ENCODE measurements around the gene RCAN2.
A peak's percentile ranks its signal among the peaks of the same experiment; 100 is the strongest.

Gene RCAN2

DNA sequence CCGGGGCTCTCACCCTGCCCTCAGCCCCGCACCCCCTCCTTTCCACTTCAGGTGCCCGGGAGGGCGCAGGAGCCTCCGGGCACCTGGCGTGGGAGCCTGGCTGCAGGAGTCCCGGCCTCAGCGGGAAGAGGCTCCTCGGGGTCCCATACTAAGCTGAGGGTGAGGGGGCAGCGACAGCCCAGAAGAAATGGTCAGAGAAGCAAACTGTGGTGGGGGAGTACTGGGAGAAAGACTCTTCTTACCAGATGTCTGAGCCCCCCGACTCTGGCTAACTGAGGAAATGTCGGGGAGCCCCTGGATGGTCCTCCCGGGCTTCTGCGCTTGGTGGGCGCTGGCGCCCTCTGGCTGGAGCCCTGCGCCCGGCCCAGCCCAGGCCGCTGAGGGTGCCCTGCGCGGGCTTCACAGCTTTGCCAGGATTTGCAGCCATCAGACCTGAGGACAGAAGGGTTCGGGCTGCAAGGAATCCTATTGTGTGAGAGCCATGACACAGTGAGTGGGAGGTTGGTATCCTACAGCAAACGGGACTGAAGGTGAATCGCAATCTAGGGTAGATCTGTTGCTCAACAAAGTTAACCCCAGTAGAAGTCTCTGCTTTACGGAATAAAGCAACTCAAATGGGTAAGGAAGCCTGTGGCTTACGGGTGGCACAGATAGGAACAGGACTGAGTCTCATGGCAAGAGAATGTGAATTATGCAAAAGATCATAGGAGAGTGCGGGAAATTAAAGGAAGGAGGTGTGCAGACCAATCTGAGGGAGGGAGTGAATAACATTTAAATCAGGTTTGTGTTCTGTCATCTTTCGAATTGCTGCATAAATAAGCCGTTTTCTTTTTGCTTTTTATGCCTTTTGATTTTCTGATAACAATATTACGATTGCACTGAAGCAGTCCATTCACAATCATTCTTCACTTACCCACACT lies 639 bp upstream of the RCAN2 start:
- no peak overlapping the region; the same call in 1 of the 2 replicates for H3K27ac ChIP-seq
- TF ChIP-seq, protein P1, sequence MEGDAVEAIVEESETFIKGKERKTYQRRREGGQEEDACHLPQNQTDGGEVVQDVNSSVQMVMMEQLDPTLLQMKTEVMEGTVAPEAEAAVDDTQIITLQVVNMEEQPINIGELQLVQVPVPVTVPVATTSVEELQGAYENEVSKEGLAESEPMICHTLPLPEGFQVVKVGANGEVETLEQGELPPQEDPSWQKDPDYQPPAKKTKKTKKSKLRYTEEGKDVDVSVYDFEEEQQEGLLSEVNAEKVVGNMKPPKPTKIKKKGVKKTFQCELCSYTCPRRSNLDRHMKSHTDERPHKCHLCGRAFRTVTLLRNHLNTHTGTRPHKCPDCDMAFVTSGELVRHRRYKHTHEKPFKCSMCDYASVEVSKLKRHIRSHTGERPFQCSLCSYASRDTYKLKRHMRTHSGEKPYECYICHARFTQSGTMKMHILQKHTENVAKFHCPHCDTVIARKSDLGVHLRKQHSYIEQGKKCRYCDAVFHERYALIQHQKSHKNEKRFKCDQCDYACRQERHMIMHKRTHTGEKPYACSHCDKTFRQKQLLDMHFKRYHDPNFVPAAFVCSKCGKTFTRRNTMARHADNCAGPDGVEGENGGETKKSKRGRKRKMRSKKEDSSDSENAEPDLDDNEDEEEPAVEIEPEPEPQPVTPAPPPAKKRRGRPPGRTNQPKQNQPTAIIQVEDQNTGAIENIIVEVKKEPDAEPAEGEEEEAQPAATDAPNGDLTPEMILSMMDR (conservative IDR thresholded peaks at IDR 0.05) = peak; percentile 58
- no peak for TF ChIP-seq ZFX (IDR thresholded peaks at IDR 0.05)

DNA sequence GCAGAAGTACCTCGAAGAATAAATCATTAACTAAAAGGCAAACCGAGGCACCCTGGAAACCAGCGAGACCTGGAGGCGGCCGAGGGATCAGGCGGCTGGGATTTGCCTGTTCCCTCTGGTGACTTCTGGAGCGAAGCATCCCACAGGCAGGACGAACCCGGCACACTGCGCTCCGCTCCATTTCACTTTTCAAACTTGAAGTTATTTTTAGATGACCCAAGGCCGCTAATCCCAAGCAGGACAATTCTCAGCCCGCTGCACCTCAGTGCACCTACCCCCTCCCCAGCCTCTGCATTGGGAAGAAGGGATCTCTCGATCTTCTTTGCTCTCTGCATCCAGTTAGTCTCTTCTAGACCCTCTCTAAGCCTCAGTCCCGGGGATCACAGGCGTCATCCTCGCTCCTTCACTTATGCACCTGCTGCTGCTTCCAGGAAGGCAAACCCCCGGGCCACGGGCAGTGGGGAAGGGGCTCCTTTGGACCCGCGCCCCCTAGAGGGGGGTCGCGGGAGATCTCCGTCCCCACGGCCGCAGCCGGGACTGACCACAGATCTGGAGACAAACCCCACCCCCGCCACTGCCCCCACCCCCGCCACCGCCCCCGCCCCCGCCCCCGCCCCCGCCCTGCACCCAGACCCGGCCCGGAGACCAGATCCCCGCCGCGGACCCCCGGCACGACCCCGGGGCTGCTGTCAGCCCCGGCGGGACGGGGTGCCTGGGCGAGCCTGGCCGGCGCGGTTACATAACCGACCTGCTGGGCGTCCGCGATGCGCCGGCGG lies 636 bp downstream of the RCAN2 start:
- TF ChIP-seq, protein P1 (conservative IDR thresholded peaks at IDR 0.05) = peak; percentile 41
- TF ChIP-seq ZFX (IDR thresholded peaks at IDR 0.05) = no peak
- H3K27ac ChIP-seq = peak overlapping the region; percentile 0; the same call in 1 of the 2 replicates

DNA sequence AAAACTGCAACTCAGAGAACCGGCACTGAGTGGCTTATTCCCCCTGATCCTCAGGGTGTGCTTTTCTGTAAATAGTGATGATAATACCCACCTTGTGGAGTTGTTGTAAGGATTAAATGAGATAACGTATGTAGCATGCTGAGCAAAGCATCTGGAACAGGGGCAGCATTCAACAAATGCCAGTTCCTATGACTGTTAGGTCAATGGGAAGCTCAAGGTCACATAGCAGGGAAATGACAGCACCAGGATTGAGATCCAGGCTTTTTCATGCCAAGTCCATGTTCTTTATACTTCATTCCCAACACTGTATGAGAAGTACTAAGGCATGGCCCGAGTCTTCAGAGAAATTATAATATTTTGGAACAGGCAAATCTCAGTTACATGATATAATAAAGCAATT lies 5.1 kb downstream of the RCAN2 start:
- no peak overlapping the region for H3K27ac ChIP-seq
- TF ChIP-seq, protein P1 (conservative IDR thresholded peaks at IDR 0.05) = no peak
- no peak for TF ChIP-seq ZFX (IDR thresholded peaks at IDR 0.05)

DNA sequence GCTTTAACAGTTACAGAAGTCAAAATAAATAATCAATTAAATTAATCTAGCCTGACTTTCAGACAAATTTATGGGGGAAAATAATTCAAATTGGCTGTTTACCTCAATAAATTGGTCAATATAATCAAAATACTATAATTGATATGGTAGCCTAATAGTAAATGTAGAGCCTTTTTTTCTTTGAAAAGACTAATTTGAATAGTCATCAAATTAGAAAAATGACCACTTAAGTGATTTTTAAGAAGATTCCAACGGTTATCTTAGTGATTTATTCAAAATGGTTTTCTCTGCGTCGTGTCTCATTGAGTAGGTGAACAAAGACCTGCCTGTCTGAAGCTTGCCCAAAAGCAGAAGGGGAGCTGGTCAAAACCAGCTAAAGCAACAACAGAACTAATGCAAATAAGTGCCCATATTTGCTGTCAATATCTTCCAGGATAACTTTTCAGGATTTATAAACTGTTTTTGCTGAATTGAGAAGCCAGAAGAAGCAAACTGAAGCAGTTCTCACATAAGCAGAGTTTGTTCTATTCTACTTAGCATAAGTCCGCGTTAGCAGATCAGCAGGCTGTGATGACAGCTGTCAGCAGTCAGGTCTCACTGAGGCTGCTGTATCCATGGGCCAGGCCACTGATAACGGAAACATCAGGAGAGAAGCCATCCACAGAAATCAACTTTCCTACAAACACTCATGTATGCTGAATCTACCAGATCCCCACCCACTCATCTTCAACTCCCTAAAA lies 7.0 kb downstream of the RCAN2 start:
- H3K27ac ChIP-seq = no peak overlapping the region
- TF ChIP-seq, protein P1 (conservative IDR thresholded peaks at IDR 0.05) = no peak
- TF ChIP-seq ZFX (IDR thresholded peaks at IDR 0.05) = no peak

DNA sequence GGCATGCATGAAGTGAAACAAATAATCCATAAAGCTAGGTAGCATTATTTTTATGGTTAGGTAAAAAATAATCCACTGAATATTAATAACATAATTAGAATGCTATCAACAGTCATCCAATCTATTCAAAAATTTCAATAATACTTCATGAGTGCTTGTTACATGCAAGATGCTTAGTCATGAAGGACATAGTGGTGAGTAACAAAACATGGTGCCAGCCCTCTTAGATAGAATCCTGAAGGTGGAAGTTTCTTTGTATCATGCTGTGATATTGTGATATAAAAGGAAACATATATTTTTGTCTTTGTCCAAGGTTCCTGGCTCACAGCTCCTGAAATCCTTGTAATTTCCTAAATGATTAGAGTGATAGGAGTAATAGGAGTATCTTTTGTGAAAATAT lies 14.9 kb downstream of the RCAN2 start:
- TF ChIP-seq, protein P1 (conservative IDR thresholded peaks at IDR 0.05) = no peak
- TF ChIP-seq ZFX (IDR thresholded peaks at IDR 0.05) = no peak
- H3K27ac ChIP-seq = no peak overlapping the region

DNA sequence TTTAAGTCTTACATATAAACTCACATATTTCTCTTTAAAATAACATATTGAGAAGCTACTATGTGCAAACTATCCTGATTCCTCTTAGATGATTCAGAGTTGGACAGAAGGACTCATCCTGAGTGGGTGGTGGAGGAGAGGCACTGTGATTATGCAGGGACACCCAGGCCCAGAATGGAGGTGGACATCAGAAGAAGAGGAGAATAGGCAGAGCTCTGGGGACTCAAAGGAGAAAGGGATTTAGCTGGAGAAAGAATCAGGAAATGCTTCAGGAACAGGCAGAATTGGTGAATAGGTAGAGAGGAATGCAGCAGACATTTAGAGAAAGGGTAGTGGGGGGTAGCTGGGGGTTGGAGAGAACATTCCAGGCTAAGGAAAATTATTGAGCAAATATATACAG lies 17.4 kb downstream of the RCAN2 start:
- H3K27ac ChIP-seq = no peak overlapping the region
- TF ChIP-seq, protein P1 (conservative IDR thresholded peaks at IDR 0.05) = no peak
- TF ChIP-seq ZFX (IDR thresholded peaks at IDR 0.05) = no peak
